IgD-negative memory B cell (primary cell): Measurements from ENCODE around the gene GPC6. TPM values are rescaled to one million over a fixed set of nuclear protein-coding genes. Genes with fewer than 3 reads are reported as not detected.
"Not testable (repeated sequence)": the region's sequence is repeated elsewhere in the genome, so short reads cannot be mapped to it uniquely, and the experiment has no call there.

ENCODE experiments used
- H3K27ac Mint-ChIP-seq, 3 donors: one replicate each; pipeline ENCODE4 v1.8.0; 2020 to 2022; ENCODE audit warnings: mild to moderate bottlenecking in 3 of 3, mixed read lengths in 3 of 3, moderate library complexity in 1 of 3
- H3K27me3 Mint-ChIP-seq: one replicate; pipeline ENCODE4 v1.8.0; 2021; ENCODE audit warnings: mixed read lengths
- H3K36me3 Mint-ChIP-seq: one replicate; pipeline ENCODE4 v1.8.0; 2020; ENCODE audit warnings: mild to moderate bottlenecking, mixed read lengths
- H3K4me1 Mint-ChIP-seq, 3 donors: one replicate each; pipeline ENCODE4 v1.8.0; 2020 to 2022; ENCODE audit warnings: mixed read lengths in 3 of 3, mild to moderate bottlenecking in 1 of 3
- H3K4me3 Mint-ChIP-seq, 4 donors: one replicate each; pipeline ENCODE4 v1.8.0; 2020 to 2022; ENCODE audit warnings: mild to moderate bottlenecking in 4 of 4, mixed read lengths in 4 of 4, moderate library complexity in 3 of 4
- H3K9me3 Mint-ChIP-seq, 3 donors: one replicate each; pipeline ENCODE4 v1.8.0; 2020 to 2021; ENCODE audit warnings: mixed read lengths in 3 of 3, mild to moderate bottlenecking in 1 of 3
- polyA plus RNA-seq: library from polyadenylated mRNA; unstranded; fragments of 300-500 nt; fragmentation: Illumina TruSeq; gene quantifications from one replicate; pipeline ENCODE4 v1.2.3, GENCODE V29; 2021

The GPC6 gene
- polyA plus RNA-seq: not detected

GRCh38 chr13:93226623-93227279 is at the start of gene GPC6:
Gene GPC6, plus strand, starts transcription at chr13:93226807.
- Mint-ChIP-seq H3K36me3 (no peaks in the 10 kb centered on the region), H3K4me3 (peak within 1 kb of the TSS in 1 of 4 donors; percentile 12), H3K9me3 (peaks cover 0 to 7% (median 0%) of the 10 kb centered on the region in 3 donors), H3K27ac (no peak within 1 kb of the TSS), H3K4me1 (peaks cover 0 to 1% (median 0%) of the 10 kb centered on the region in 3 donors), H3K27me3 (peaks cover 20% of the 10 kb centered on the region)

GRCh38 chr13:93180356-93180969 is 46.1 kb upstream of the GPC6 start:
- peaks cover 0 to 16% (median 10%) of the 10 kb centered on the region in 3 donors for H3K9me3 Mint-ChIP-seq
- H3K27ac Mint-ChIP-seq: no peak overlapping the region
- H3K4me1 Mint-ChIP-seq: no peaks in the 10 kb centered on the region
- no peaks in the 10 kb centered on the region for H3K27me3 Mint-ChIP-seq
- no peak overlapping the region for H3K4me3 Mint-ChIP-seq
- no peaks in the 10 kb centered on the region for H3K36me3 Mint-ChIP-seq

GRCh38 chr13:93182406-93182805 is 44.2 kb upstream of the GPC6 start:
- Mint-ChIP-seq H3K9me3 (peaks cover 4 to 17% (median 9%) of the 10 kb centered on the region in 3 donors), H3K4me1 (no peaks in the 10 kb centered on the region), H3K27me3 (no peaks in the 10 kb centered on the region), H3K36me3 (no peaks in the 10 kb centered on the region), H3K4me3 (no peak overlapping the region), H3K27ac (no peak overlapping the region)

GRCh38 chr13:93183302-93183701 is 43.3 kb upstream of the GPC6 start:
- Mint-ChIP-seq H3K27ac (no peak overlapping the region), H3K4me3 (no peak overlapping the region), H3K36me3 (no peaks in the 10 kb centered on the region), H3K9me3 (peaks cover 4 to 17% (median 9%) of the 10 kb centered on the region in 3 donors), H3K27me3 (no peaks in the 10 kb centered on the region), H3K4me1 (no peaks in the 10 kb centered on the region)

GRCh38 chr13:93190006-93190405 is 36.6 kb upstream of the GPC6 start:
- H3K4me1 Mint-ChIP-seq: no peaks in the 10 kb centered on the region
- H3K36me3 Mint-ChIP-seq: no peaks in the 10 kb centered on the region
- no peaks in the 10 kb centered on the region for H3K27me3 Mint-ChIP-seq
- H3K4me3 Mint-ChIP-seq: no peak overlapping the region
- H3K9me3 Mint-ChIP-seq: peaks cover 4 to 16% (median 13%) of the 10 kb centered on the region in 3 donors
- H3K27ac Mint-ChIP-seq: no peak overlapping the region

- Mint-ChIP-seq H3K4me1 (no peaks in the 10 kb centered on the region), H3K36me3 (no peaks in the 10 kb centered on the region), H3K4me3 (no peak overlapping the region), H3K27ac (no peak overlapping the region), H3K27me3 (no peaks in the 10 kb centered on the region), H3K9me3 (peaks cover 4 to 23% (median 14%) of the 10 kb centered on the region in 3 donors)
These were observed 32.9 kb upstream of the GPC6 start for GRCh38 chr13:93193682-93194081.

GRCh38 chr13:93199856-93200255 is 26.8 kb upstream of the GPC6 start:
- Mint-ChIP-seq H3K9me3 (peaks cover 7 to 14% (median 7%) of the 10 kb centered on the region in 3 donors), H3K36me3 (peaks cover 2% of the 10 kb centered on the region), H3K27ac (no peak overlapping the region), H3K4me1 (no peaks in the 10 kb centered on the region), H3K27me3 (no peaks in the 10 kb centered on the region), H3K4me3 (no peak overlapping the region)

- Mint-ChIP-seq H3K36me3 (peaks cover 2% of the 10 kb centered on the region), H3K27me3 (no peaks in the 10 kb centered on the region), H3K4me1 (no peaks in the 10 kb centered on the region), H3K4me3 (no peak overlapping the region), H3K27ac (no peak overlapping the region), H3K9me3 (peaks cover 3 to 14% (median 4%) of the 10 kb centered on the region in 3 donors)
These were observed 26.0 kb upstream of the GPC6 start for GRCh38 chr13:93200626-93201025.

- Mint-ChIP-seq H3K27ac (no peak overlapping the region), H3K36me3 (peaks cover 2% of the 10 kb centered on the region), H3K27me3 (no peaks in the 10 kb centered on the region), H3K9me3 (peaks cover 3 to 14% (median 4%) of the 10 kb centered on the region in 3 donors), H3K4me3 (no peak overlapping the region), H3K4me1 (no peaks in the 10 kb centered on the region)
These were observed 24.5 kb upstream of the GPC6 start for GRCh38 chr13:93201992-93202558.

GRCh38 chr13:93206778-93207392 is 19.7 kb upstream of the GPC6 start:
- H3K4me1 Mint-ChIP-seq, H3K36me3 Mint-ChIP-seq, H3K9me3 Mint-ChIP-seq, H3K27ac Mint-ChIP-seq, H3K27me3 Mint-ChIP-seq, H3K4me3 Mint-ChIP-seq: not testable (repeated sequence)

- H3K4me3 Mint-ChIP-seq: no peak overlapping the region
- H3K27me3 Mint-ChIP-seq: no peaks in the 10 kb centered on the region
- no peaks in the 10 kb centered on the region for H3K36me3 Mint-ChIP-seq
- H3K4me1 Mint-ChIP-seq: no peaks in the 10 kb centered on the region
- peaks cover 1 to 6% (median 3%) of the 10 kb centered on the region in 3 donors for H3K9me3 Mint-ChIP-seq
- no peak overlapping the region for H3K27ac Mint-ChIP-seq
These were observed 10.5 kb upstream of the GPC6 start for GRCh38 chr13:93216122-93216521.

GRCh38 chr13:93217721-93218261 is 8.8 kb upstream of the GPC6 start:
- no peaks in the 10 kb centered on the region for H3K36me3 Mint-ChIP-seq
- H3K4me3 Mint-ChIP-seq: no peak overlapping the region
- peaks cover 0 to 1% (median 0%) of the 10 kb centered on the region in 3 donors for H3K4me1 Mint-ChIP-seq
- H3K9me3 Mint-ChIP-seq: peaks cover 0 to 1% (median 0%) of the 10 kb centered on the region in 3 donors
- H3K27me3 Mint-ChIP-seq: no peaks in the 10 kb centered on the region
- H3K27ac Mint-ChIP-seq: no peak overlapping the region

GRCh38 chr13:93218583-93218982 is 8.0 kb upstream of the GPC6 start:
- Mint-ChIP-seq H3K27me3 (no peaks in the 10 kb centered on the region), H3K9me3 (no peaks in the 10 kb centered on the region), H3K36me3 (no peaks in the 10 kb centered on the region), H3K27ac (no peak overlapping the region), H3K4me1 (peaks cover 0 to 1% (median 0%) of the 10 kb centered on the region in 3 donors), H3K4me3 (no peak overlapping the region)

GRCh38 chr13:93220073-93220472 is 6.5 kb upstream of the GPC6 start:
- H3K27me3 Mint-ChIP-seq: no peaks in the 10 kb centered on the region
- no peak overlapping the region for H3K27ac Mint-ChIP-seq
- H3K9me3 Mint-ChIP-seq: no peaks in the 10 kb centered on the region

GRCh38 chr13:93222976-93223375 is 3.6 kb upstream of the GPC6 start:
- H3K4me3 Mint-ChIP-seq: no peak overlapping the region
- H3K4me1 Mint-ChIP-seq: peaks cover 0 to 1% (median 0%) of the 10 kb centered on the region in 3 donors
- H3K9me3 Mint-ChIP-seq: peaks cover 0 to 5% (median 0%) of the 10 kb centered on the region in 3 donors
- peaks cover 11% of the 10 kb centered on the region for H3K27me3 Mint-ChIP-seq
- no peaks in the 10 kb centered on the region for H3K36me3 Mint-ChIP-seq
- H3K27ac Mint-ChIP-seq: no peak overlapping the region

More at GRCh38 chr13:93220073-93220472, 6.5 kb upstream of the GPC6 start:
- Mint-ChIP-seq H3K4me3 (no peak overlapping the region), H3K36me3 (no peaks in the 10 kb centered on the region), H3K4me1 (peaks cover 0 to 1% (median 0%) of the 10 kb centered on the region in 3 donors)
